ENCODE measurements around the gene GJC2.

GJC2 gene

DNA sequence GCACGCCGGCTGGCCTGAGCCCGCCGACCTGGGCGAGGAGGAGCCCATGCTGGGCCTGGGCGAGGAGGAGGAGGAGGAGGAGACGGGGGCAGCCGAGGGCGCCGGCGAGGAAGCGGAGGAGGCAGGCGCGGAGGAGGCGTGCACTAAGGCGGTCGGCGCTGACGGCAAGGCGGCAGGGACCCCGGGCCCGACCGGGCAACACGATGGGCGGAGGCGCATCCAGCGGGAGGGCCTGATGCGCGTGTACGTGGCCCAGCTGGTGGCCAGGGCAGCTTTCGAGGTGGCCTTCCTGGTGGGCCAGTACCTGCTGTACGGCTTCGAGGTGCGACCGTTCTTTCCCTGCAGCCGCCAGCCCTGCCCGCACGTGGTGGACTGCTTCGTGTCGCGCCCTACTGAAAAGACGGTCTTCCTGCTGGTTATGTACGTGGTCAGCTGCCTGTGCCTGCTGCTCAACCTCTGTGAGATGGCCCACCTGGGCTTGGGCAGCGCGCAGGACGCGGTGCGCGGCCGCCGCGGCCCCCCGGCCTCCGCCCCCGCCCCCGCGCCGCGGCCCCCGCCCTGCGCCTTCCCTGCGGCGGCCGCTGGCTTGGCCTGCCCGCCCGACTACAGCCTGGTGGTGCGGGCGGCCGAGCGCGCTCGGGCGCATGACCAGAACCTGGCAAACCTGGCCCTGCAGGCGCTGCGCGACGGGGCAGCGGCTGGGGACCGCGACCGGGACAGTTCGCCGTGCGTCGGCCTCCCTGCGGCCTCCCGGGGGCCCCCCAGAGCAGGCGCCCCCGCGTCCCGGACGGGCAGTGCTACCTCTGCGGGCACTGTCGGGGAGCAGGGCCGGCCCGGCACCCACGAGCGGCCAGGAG lies 8.6 kb downstream of the GJC2 start:
- no peak for DNase-seq (ENCODE audit: low read depth)

DNA sequence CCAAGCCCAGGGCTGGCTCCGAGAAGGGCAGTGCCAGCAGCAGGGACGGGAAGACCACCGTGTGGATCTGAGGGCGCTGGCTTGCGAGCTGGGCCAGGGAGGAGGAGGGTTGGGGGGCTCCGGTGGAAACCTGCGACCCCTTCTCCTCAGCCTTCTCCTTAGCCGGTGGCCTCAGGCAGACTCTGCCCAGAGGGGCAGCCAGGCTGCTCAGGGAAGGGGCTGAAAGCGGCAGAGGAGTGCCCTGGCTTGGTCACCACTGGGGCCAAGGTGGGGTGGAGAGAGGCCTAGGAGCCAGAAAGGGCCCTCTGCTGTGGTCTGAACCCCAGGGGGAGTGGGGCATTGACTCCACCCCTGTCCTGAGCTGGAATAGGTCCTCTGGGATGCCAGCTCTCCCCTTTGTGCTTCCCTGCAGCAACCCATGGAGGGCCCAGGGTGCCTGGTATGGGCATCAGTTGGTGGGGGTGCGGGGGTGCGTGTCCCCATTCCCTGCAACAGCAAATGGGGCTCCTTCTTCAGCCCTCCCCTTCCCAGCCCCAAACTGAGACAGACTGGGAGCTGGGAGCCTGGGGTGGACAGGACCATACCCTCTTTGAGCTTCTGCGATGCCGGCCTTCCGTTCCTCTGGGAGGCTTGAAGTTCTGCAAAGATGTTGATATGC lies 9.4 kb downstream of the GJC2 start:
- no peak for DNase-seq (ENCODE audit: low read depth)

DNA sequence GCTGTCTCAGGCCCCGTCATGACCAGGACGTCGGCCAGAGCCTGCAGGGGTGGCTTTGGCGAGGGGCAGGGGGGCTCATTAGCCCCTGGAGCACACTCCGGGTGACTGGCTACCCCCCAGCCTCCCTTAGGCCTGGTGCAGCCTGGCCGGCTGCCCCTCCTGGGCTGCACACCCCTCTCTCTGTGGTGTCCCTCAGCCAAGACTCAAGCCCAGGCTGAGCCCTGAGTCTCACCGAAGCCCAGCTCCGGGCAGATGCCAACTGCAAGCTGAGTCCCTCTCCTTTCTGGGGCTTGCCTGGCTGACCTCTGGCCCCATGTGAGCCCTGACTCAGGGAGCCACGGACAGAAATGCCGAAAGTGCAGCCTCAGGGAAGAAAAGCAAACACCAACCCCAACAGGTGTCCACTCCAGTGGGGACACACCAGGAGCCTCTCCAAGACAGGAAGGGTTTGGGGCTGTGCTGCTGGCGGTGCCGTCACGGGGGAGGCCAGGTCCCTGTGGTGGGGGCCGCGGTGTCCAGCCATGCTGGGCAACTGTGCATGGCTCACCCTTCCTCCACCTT lies 10.6 kb downstream of the GJC2 start:
- no peak for DNase-seq (ENCODE audit: low read depth)

DNA sequence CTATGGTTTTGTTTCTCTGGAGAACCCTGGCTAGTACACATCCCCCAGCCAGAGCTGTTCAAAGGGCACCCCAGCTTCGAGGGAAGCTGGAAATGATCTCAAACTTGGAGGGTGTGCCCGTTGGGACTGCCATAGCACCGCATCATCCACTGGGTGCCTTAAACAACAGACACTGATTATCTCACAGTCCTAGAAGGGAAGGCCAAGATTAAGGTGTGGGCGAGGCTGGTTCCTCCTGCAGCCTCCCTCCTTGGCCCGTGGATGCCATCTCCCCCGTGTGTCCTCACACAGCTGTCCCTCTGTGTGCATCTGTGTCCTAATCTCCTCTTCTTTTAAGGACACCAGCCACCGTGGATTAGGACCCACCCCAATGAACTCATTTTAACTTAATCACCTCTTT lies 11.6 kb downstream of the GJC2 start:
- no peak for DNase-seq (ENCODE audit: low read depth)

DNA sequence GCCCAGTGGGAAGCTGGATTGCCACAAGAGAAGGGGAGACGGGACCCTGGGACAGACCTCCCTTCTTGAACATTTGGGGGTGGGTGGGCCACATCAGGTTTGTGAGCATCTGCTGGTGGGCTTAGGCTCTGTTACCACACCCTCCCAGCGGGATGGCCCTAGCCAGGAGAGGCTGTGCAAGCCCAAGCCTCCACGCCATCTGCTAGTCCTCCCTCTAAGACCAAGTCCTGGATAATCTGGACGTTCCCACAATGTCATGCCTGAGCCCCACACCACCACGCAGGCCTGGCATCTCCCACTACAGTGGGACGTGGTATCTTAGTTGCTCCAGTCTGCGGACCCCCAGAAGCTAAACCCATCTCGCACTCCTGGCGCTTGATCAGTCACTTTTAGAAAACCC lies 12.1 kb downstream of the GJC2 start:
- DNase-seq (ENCODE audit: low read depth): no peak

DNA sequence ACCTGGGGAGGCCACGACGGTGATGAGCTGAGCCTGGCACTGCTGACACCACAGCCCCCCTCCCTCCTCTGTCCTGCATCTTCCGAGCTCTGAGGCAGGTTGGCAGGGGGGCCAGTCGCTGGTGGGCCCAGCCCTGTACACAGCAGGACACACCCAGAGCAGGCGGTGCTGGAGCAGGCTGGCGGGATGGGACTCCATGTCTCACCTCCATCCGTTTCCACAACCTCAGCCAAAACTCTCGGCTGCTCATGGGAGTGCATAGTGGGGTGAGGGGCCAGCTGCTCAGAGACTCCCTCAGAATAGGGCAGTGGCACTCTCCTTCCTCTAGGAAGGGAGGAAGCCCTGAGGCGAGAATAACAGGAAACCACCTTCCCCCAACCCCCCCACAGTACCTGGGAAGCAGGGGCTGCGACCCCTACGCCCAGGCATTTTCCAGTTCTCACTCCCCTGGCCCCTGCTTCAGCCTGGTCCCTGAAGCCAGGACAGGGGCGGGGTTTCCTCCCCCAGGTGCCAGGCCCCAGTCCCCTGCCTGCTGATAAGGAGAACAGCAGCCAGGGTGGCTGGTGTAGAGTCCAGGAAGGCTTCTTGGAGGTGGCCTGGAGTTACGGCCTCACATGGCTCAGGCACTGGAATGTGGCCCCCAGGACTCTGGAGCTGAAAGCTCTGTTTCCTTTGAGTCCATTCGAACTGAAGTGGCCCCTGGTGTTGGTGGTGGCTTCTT lies 12.7 kb downstream of the GJC2 start:
- no peak for DNase-seq (ENCODE audit: low read depth)

DNA sequence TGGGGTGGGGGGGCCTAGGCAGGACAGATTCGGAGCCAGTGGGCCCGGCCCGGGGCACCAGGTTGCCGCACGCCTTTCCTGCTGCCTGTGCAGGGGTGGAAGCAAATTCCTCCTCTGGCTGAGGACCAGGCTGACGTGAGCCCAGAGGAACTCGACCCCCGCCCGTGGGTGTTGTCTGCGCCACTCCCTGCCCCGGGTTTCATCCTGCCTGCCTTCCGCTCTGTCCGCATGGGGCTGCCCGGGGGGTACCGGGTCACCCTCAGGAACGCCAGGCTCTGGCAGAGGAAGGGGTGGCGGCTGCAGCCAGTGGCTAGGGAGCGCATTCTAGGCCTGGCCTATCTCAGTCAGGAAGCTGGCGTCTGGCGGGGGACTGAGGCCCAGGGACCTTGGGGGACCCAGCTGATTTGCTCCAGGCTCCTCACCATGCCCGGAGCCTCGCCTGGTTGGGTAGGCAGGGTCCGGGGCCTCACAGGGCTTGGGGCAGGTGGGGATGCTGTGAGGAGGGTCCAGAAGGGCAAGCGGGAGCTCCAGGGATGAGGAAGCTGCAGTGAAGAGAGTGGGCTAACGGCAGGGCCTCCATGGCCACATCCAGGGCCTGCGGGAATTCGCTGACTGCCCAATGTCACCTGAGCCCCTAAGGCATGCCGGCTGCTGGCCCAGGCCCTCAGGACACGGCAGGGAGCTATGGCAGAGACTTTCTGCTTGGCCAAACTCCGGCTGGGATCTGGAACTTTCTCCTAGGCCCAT lies 13.4 kb downstream of the GJC2 start:
- no peak for DNase-seq (ENCODE audit: low read depth)

DNA sequence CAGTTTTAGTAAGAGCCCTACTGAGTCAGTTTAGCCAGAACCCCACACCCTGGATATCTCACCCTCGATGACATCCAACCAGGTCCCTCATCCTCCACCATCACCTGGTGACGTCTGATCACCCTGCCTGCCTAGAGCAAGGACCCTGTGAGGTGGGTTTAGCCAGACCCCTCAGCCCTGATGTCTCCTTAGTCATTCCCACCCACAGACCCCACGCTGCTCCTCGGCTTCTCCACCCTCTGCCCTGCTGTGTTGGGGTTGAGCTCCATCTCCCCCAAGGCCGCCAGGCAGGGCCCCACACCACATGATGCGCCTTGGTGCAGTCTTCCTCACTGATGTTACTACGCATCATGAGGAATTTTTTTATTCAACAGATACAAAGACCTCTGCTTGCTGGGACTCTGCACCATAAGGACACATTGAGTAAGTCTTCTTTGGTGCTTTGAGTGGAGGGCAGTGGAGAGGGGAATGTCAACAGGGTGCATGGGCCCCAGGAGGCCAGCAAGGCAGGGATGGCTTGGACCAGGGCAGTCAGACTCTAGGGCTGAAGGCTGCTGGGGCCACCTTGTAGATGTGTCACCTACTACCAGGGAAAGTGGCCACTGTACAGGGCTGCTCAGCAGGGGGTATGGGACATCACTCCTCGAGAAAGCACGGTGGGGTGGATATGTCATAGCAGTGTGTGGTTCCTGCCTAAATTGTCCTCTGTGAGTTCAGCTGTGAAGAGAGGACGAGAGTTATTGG lies 14.2 kb downstream of the GJC2 start:
- DNase-seq (ENCODE audit: low read depth): no peak

DNA sequence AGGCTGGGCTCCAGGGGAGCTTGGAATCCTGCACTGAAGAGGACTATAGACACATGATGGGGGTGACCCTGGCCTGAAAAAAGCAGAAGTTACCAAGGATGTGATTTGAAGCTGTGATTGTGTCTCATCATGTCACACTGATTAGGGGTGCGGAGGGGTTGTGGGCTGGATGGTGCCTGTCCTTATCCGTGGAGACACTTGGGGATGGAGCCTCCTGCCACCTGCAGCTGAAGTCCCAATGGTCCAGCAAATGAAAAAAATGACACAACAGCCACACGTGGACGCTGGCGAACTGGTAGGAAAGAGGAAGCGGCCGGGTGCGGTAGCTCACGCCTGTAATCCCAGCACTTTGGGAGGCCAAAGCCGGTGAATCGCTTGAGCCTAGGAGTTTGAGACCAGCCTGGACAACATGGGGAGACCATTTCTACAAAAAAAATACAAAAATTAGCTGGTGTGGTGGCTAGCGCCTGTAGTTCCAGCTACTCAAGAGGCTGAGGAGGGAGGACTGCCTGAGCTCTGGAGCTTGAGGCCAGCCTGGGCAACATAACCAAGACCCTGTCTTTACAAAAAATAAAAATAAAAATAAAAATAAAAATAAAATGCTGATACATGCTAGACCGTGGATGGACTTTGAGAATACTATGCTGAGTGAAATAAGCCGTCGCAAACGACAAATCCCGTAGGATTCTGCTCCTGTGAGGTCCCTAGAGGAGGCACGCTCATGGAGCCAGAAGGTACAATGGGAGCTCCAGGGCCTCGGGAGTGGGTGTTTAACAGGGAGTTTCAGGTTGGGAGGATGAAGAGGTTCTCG lies 15.0 kb downstream of the GJC2 start:
- no peak for DNase-seq (ENCODE audit: low read depth)

DNA sequence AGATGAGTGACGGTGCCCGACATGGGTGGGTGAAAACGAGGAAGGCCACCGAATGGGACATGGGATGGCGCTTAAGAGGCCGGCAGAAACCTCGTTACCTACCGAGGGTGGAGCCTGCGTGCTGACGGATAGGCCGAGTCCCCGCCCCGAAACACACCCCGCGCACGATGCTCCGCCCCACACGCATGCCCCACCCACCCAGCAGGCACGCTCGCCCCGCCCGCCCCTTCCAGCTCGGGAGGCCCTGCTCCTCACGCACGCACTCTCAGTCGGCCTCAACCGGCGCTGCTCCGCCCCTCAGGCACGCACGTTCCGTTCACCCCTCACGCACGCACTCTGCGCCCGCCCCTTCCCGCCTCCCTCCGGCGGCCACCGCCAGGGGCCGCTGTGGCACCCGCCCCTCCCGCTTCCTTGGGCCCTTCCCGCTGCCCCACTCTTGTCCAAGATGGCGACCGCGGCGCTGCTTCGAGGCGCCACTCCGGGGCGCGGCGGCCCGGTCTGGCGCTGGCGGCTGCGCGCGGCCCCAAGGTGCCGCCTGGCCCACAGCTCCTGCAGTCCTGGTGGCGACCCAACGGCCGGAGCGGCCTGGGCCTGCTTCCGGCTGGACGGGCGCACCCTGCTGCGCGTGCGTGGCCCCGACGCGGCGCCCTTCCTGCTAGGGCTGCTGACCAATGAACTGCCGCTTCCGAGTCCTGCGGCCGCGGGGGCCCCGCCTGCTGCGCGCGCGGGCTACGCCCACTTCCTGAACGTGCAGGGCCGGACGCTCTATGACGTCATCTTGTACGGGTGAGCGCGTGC lies 15.8 kb downstream of the GJC2 start, which contains the start of gene IBA57:
Gene IBA57 (plus strand): TSS at position 433 of the 798 bp plus-strand sequence. CDS start 13 bp downstream, at position 446.
- DNase-seq (ENCODE audit: low read depth): peak; percentile 98

DNA sequence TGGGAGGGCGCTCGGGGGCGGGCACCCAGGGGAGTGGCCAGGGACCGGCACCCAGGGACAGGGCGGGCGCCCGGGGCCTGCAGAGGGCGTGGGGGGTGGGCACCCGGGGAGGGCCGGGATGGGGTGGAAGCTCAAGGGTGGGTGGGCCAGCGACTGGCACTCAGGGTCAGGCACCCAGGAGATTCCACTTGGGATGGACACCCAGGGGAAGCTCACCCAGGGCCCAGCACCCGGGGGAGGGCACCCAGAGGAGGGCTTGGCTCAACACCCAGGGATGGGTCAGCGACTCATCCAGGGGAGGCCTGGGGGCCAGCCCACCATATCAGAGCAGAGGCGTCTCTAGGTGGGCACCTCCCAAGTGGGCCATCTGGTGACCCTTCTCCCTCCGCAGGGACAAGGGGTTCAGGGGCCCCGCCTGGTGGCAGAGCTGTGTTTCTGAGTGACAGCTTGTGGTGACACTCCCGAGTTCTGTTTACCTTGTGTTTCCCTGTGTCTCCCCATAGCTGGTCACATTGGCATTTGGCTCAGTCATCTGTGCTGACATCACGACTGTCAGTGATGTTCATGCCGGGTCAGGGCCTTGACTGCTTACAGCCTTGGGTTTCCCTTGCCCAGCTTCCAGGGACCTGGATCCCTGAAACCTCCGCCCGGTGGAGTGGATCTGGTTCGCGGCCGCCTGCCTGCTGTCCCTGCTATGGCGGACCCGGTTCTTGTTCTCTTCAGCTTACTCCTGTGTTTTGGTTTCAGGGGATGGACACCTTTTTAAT lies 16.6 kb downstream of the GJC2 start:
- no peak for DNase-seq (ENCODE audit: low read depth)

DNA sequence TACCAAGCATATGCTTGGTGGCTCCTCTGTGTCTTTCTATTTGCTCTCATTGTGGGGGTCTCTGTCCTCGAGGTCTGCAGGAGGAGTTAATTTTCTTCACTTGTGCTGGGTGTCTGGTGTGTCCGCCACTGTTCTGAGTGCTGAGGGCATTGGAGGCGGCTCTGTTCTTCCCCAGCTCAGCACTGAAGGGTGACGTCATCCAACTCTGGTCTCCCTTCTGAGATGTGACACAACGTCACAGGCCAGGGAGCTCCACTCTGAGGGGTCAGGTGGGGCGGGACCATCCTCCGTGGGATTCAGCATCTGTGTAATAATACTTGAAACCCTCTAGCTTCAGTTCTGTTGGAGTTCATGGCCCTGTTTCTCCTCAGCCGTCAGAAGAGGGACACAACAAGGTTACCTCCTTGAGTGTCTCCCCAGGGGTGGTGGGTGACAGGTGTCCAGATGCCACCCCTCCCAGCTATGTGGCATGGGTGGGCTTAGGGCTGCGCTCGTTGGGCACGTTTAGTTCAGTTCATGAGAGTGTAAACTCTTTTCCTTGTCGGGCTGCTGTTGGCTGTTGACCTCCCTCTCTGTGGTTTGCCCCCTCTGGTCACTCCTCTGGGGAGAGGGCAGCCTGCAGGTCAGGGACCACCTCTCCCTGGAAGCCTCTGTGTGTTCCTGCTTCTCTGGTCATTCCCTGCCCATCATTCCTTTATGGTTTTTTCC lies 19.0 kb downstream of the GJC2 start:
- DNase-seq (ENCODE audit: low read depth): no peak

DNA sequence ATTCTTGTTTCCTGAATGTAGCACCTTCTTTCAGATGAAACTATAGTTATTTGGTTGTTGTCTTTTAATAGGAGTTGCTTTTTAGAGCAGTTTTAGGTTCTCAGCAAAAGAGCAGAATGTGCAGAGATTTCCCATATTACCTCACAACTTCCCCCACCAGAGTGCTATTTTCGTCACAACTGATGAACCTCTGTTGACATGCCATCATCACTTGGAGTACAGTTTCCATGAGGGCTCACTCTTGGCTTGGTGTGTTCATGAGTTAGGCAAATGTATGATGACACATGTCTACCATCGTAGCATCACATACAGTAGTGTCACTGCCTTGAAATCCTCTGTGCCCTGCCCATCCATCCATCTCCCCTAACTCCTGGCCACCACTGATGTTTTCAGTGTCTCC lies 19.6 kb downstream of the GJC2 start:
- no peak for DNase-seq (ENCODE audit: low read depth)

DNA sequence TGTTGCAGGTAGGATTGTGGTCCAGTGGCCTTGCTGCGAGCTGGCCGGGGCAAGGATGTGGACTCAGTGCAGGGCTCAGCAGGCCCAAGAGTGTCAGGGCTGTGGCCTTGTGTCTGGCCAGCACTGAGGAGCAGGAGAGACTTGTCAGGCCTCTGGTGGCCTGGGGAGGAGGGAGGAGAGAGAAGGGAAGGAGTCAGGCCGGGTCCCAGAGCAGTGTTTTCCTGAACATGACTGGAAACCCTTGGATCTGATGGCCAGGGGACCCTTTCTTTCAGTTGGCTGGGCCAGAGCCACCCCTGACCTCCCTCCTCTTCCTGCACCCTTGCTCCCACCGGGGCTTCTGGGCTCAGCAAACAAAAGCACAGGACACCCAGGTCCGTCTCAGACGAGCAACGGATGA lies 20.9 kb downstream of the GJC2 start:
- DNase-seq (ENCODE audit: low read depth): no peak

DNA sequence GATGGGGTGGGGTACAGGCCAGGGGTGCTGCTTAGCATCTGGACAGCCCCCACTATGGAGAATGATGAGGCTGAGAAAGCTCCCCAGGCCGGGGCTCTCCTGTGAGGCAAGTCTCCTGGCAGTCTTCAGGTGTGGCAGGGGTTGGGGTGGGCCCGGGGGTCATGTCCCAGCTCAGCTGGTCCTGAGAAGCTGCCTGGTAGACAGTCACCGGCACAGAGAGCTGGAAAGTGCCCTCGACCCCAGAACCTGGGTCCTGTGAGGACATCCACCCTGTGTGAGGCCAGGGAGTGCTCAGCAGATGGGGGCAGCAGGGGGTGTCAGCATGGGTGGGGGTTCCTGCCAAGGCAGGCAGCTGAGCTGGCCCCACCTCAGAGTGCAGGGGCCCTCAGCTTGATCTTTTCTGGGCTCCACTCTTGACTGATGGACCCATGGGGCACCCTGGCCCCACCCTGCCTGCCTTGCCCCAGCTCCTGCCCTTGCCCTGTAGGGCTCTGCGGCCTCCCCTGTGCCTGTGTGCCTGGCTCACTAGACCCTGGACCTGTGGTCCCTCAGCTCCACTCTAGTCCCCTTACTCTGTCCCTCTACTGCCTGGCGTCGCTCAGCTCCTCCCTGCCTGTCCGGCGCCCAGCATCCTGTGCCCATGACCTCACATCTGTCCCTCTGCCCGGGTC lies 21.6 kb downstream of the GJC2 start:
- no peak for DNase-seq (ENCODE audit: low read depth)

DNA sequence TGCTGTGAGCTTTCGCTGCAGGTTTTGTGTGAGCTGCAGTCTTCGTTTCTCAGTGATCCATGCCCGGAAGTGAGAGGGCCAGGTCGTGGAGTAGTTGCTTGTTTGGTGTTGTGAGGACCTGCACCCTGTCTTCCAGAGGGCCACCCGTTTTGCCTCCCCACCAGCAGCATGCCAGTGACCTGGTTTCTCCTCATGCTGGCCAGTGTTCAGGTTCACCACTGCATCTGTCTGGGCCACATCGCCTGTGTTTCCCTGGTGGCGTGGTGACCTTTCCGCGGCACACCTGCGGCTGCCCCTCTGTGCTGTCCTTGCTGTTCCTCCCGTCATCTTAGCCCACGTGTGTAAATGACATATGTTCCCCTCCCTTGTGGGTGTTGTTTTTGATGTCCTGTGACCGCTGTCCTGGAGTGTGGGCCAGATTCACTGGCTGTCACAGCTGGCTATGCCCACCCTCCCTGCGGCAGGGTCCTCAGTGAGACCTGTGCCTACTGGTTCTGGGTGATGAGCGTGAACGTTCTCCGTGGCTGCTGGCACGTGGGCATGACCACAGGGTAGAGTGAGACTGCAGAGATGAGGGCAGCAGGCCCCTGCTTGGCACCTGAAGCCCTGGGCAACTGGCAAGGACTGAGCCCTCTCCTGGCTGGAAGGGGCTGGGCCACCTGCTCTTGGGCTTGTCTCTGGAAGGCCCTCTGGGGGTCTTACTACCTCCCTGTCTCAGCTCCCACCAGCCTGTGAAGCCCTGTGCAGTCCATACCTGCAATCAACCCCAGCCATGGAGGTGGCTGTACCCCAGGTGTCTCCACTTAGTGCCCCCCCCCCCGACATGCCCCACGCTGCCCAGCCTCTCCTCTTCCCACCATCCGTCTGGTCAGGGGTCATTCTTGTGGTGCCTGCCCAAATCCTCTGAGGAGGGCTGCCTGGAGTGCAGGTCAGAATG lies 23.1 kb downstream of the GJC2 start:
- DNase-seq (ENCODE audit: low read depth): no peak
